AG04449 (cell line): ENCODE results near the gene GET4.

Source experiments
- CTCF ChIA-PET: fragments of 350-600 bp; formaldehyde crosslinking; extraction: SDS; loops from one replicate; lab custom pipeline; 2021; ENCODE audit warnings: antibody characterized with exemption; lab: Yijun Ruan, JAX
- POLR2A ChIA-PET: fragments of 400-600, 350-600 bp; formaldehyde crosslinking; extraction: SDS; loops from one replicate; lab custom pipeline; 2020; ENCODE audit warnings: antibody characterized with exemption, inconsistent platforms; lab: Yijun Ruan, JAX
- DNase-seq: peaks from one replicate; pipeline ENCODE4 v3.0.0-alpha.2; 2010; ENCODE audit warnings: low read depth, low spot score
- H3K4me3 ChIP-seq: 2 replicates; pipeline ENCODE4 v1.5.1; 2011; ENCODE audit warnings: low read depth, mild to moderate bottlenecking, control low read depth, low read length
- CTCF ChIP-seq: IDR thresholded peaks from one replicate; pipeline ENCODE4 v1.5.1; 2011; ENCODE audit warnings: mild to moderate bottlenecking, moderate library complexity, low read length, control low read depth, inconsistent platforms; ENCODE audit not compliant: insufficient read depth; ENCODE audit errors: missing control alignments

GET4 gene

GRCh38 chr7:894927-895450, 18.6 kb downstream of the GET4 start:
- CTCF ChIA-PET, result no interaction called here
- TF ChIP-seq CTCF, result no peak
- no peak overlapping the region for H3K4me3 ChIP-seq
- no peak for DNase-seq
- POLR2A ChIA-PET, result no interaction called here

- DNase-seq, result no peak
- no peak for TF ChIP-seq CTCF
- CTCF ChIA-PET, result no interaction called here
- no peak overlapping the region for H3K4me3 ChIP-seq
- POLR2A ChIA-PET, result no interaction called here
These were observed 19.2 kb downstream of the GET4 start for GRCh38 chr7:895451-896052.

GRCh38 chr7:896346-897075, 20.2 kb downstream of the GET4 start:
- CTCF ChIA-PET, result no interaction called here
- no peak overlapping the region for H3K4me3 ChIP-seq
- DNase-seq, result no peak
- no peak for TF ChIP-seq CTCF
- POLR2A ChIA-PET, result no interaction called here

GRCh38 chr7:897086-897485, 20.7 kb downstream of the GET4 start:
- no peak for TF ChIP-seq CTCF
- no peak for DNase-seq
- POLR2A ChIA-PET, result no interaction called here
- CTCF ChIA-PET, result no interaction called here
- no peak overlapping the region for H3K4me3 ChIP-seq

GRCh38 chr7:897771-898376, 21.5 kb downstream of the GET4 start:
- CTCF ChIA-PET, result no interaction called here
- POLR2A ChIA-PET, result no interaction called here
- H3K4me3 ChIP-seq, result no peak overlapping the region
- no peak for TF ChIP-seq CTCF
- DNase-seq, result no peak

- CTCF ChIA-PET, result no interaction called here
- POLR2A ChIA-PET, result no interaction called here
- no peak overlapping the region for H3K4me3 ChIP-seq
- TF ChIP-seq CTCF, result no peak
- no peak for DNase-seq
These were observed 22.1 kb downstream of the GET4 start for GRCh38 chr7:898460-898854.
